Brain microvascular endothelial cell (primary cell): ENCODE results near the gene BLOC1S3.
"Not testable (repeated sequence)": the region's sequence is repeated elsewhere in the genome, so short reads cannot be mapped to it uniquely, and the experiment has no call there.

Experiments
- DNase-seq: peaks from one replicate; pipeline ENCODE4 v3.0.0-alpha.2; 2020
- H3K27ac ChIP-seq: fragments of 250-450 bp; sonication (Bioruptor Pico); 2 replicates; pipeline ENCODE4 v1.5.1; 2020; ENCODE audit warnings: mild to moderate bottlenecking, moderate library complexity
- H3K27me3 ChIP-seq: fragments of 250-450 bp; sonication (Bioruptor Pico); replicated peaks from 2 replicates; pipeline ENCODE4 v1.5.1; 2020; ENCODE audit warnings: mild to moderate bottlenecking
- H3K36me3 ChIP-seq: fragments of 250-450 bp; sonication (Bioruptor Pico); replicated peaks from 2 replicates; pipeline ENCODE4 v1.5.1; 2020; ENCODE audit warnings: mild to moderate bottlenecking
- H3K4me3 ChIP-seq: 2 replicates; pipeline ENCODE4 v1.5.1; 2011; ENCODE audit warnings: low read depth, mild to moderate bottlenecking, control low read depth, low read length, moderate library complexity
- in situ Hi-C: cut with HindIII; loops from 2 replicates; pipeline ENCODE4 v1.10.0; 2017; ENCODE audit warnings: low sequenced_read_pairs, low pct_ligation_motif_present
- TF ChIP-seq, protein P1 (sequence below): IDR thresholded peaks from 2 replicates; pipeline ENCODE4 v1.5.1; 2011; ENCODE audit warnings: low read depth, mild to moderate bottlenecking, moderate library complexity, low read length, control low read depth, inconsistent platforms; ENCODE audit errors: missing control alignments

BLOC1S3 gene

DNA sequence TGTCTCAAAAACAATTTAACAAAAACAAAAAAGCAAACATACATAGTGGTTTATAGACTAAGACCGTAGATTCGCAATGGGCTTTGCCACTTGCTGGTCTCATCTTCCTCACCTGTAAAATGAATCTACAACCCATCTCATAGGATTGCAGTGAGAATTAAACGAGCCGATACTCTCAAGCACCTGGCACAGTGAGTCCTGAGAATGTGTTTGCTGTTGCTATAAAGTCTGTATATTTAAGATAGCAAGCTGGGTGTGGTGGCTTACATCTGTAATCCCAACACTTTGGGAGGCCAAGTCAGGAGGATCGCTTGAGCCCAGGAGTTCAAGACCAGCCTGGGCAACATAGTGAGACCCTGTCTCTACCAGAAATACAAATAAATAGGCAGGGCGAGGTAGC, 44.1 kb downstream of the BLOC1S3 start:
- DNase-seq, result no peak
- Histone ChIP-seq H3K27me3 (peaks cover 4% of the 10 kb centered on the region), H3K4me3 (no peak overlapping the region), H3K36me3 (no peaks in the 10 kb centered on the region), H3K27ac (no peak overlapping the region)
- in situ Hi-C loops, result no loop called here
- TF ChIP-seq, protein P1, sequence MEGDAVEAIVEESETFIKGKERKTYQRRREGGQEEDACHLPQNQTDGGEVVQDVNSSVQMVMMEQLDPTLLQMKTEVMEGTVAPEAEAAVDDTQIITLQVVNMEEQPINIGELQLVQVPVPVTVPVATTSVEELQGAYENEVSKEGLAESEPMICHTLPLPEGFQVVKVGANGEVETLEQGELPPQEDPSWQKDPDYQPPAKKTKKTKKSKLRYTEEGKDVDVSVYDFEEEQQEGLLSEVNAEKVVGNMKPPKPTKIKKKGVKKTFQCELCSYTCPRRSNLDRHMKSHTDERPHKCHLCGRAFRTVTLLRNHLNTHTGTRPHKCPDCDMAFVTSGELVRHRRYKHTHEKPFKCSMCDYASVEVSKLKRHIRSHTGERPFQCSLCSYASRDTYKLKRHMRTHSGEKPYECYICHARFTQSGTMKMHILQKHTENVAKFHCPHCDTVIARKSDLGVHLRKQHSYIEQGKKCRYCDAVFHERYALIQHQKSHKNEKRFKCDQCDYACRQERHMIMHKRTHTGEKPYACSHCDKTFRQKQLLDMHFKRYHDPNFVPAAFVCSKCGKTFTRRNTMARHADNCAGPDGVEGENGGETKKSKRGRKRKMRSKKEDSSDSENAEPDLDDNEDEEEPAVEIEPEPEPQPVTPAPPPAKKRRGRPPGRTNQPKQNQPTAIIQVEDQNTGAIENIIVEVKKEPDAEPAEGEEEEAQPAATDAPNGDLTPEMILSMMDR, result no peak

GRCh38 chr19:45223879-45224278, 45.3 kb downstream of the BLOC1S3 start:
- H3K4me3 ChIP-seq, result no peak overlapping the region
- DNase-seq, result no peak
- in situ Hi-C loops, result no loop called here
- H3K27ac ChIP-seq, result no peak overlapping the region
- TF ChIP-seq, protein P1, result no peak
- no peaks in the 10 kb centered on the region for H3K27me3 ChIP-seq
- no peaks in the 10 kb centered on the region for H3K36me3 ChIP-seq

DNA sequence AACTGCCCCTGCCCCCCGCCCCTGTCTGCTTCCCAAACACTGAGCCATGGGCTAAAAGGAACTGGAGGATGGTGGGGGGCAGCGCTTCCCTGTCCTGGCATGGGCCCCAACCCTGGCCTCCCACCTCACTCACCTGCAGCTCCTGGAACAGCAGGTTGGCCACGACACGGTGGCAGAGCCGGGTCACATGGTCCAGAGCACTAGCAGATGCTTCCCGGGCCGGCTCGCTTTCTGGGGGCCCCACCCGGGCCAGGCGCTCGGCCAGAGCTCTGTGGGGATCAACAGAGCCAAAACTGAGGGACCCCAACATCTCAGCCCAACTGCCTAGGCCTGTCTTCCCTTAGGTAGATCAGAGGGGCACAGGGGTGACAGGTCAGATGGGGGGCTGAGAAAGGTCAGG, 46.1 kb downstream of the BLOC1S3 start:
- TF ChIP-seq, protein P1, result no peak
- in situ Hi-C loops, result no loop called here

GRCh38 chr19:45229056-45229455, 50.5 kb downstream of the BLOC1S3 start:
- in situ Hi-C loops, DNase-seq, H3K36me3 ChIP-seq, H3K4me3 ChIP-seq, H3K27me3 ChIP-seq, H3K27ac ChIP-seq: not testable (repeated sequence)

More for the DNA sequence above, 46.1 kb downstream of the BLOC1S3 start:
- Histone ChIP-seq H3K36me3 (no peaks in the 10 kb centered on the region), H3K4me3 (no peak overlapping the region), H3K27me3 (no peaks in the 10 kb centered on the region), H3K27ac (no peak overlapping the region)
- DNase-seq, result no peak
